NCI-H526 treated with DMSO at 0.1 percent for 48 hours (cell line): ENCODE results near the gene NLRP3.
"Not testable (repeated sequence)": the region's sequence is repeated elsewhere in the genome, so short reads cannot be mapped to it uniquely, and the experiment has no call there.

Experiments
- DNase-seq: peaks from one replicate; lab custom pipeline; 2025; lab: John Stamatoyannopoulos, UW

The NLRP3 gene

DNA sequence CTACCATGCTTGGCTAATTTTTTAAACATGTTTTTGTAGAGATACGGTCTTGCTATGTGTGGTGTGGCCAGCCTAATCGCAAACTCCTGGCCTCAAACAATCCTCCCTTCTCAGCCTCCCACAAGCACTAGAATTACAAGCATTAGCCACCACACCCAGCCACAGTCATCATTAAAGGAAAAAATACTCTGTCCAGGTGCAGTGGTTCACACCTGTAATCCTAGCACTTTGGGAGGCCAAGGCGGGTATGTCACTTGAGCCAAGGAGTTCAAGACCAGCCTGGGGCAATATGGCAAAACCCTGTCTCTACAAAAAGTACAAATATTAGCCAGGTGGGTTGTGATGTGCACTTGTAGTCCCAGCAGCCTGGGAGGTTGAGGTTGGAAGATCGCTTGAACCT lies 25.0 kb upstream of the NLRP3 start:
- no peak for DNase-seq

DNA sequence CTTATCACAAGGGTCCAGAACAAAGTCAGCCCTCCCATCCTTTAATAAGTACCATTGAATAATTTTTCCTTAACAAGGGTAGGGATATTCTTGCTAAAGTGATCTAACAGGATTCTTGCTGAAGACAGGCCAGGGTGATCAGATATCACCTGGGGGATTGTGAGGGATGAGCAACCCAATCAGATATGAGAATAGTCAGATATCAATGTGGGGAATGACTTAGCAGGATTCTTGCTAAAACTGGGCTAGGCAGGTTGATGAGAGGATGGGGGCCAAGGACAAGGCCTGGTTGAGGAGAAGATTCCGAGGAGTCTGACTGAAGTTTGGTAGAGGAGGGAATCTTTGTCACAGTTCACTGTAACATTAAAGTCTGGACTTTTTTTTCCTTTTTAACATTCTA lies 23.9 kb upstream of the NLRP3 start:
- no peak for DNase-seq

DNA sequence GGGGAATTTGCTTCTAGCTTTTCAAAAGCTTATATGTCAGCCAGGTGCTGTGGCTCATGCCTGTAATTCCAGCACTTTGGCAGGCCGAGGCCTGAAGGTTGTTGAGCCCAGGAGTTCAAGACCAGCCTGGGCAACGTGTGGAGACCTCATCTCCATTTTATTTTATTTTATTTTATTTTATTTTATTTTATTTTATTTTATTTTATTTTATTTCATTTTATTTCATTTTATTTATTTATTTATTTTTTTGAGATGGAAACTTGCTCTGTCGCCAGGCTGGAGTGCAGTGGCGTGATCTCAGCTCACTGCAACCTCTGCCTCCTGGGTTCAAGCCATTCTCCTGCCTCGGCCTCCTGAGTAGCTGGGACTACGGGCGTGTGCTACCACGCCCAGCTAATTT lies 20.9 kb upstream of the NLRP3 start:
- DNase-seq, result not testable (repeated sequence)

DNA sequence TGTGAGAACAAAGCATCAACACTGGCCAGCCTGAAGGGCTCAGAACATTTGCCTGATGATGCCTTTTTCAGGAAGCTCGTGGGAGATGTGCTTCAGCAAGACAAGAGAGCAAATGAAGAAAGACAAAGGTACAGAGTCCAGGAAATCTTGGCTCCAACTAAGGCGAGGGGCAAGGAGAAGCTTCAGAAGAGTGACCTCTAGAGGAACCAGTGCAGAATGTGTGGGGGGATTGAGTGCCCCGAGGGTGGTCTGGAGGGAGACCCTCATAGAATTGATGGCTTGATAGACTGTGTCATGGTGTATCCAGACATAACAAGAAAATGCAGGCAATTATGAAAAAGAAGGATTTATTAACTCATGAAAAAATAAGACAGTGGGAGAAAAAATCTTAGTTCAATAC lies 15.3 kb upstream of the NLRP3 start:
- no peak for DNase-seq

DNA sequence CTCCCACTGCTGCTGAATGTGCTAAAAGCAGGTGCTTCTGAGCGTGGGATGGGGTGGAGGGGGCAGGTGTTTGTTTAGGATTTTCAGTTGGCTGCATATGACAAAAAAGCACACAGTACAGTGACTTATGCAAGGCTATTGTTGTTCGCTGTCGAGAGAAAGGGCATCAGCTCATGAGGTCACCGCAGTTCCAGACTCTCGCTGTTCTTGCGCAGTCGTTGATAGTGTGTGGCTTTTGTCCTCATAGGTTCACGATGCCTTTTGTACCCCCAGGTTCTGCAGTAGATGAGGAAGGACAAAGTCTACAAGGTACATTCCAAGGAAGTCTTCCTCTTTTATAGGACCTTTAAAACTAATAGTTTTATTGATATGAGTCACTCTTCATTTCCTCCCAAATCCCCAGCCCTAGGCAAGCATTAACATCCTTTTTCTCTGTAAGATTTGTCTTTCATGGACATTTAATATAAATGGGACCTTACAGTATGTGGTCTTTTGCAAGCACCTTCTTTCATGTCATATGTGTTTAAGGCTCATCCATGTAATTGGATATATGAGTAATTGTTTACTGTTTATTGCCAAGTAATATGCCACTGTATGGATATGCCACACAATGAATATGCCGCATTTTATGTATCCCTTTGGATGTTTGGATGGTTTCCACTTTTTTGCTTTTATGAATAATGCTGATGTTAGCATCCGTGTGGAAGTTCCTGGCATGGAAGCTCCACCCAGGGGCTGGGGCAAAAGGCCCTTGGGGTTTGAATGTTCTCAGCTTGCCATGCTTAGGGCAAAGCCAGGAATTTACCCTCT lies 14.5 kb upstream of the NLRP3 start:
- DNase-seq, result no peak

DNA sequence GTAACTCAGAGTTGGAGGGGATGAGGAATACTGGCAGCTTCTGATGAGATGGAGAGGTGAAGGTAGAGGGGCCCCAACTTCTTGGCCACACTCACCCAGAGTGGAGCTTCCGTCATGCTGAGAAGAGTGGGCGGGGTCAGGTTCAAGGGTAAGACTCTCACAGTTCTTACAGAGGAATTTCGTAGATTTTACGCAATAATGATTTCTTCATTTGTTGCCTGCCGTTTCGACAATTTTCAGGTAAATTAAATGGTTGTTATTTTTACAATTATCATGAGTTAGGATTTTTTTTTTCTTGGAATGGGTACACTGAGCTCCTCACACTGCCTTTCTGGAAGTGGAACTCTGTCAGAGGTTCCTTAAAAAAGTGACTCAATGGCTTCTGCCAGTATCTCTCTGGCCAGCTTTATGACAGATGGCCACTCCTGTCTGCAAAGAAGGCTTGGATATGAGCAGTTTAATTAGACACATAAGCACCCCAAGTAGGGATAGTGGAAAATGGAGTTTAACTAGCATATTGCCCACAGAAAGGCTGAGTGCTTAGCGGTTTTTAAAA lies 13.8 kb upstream of the NLRP3 start:
- DNase-seq, result no peak

DNA sequence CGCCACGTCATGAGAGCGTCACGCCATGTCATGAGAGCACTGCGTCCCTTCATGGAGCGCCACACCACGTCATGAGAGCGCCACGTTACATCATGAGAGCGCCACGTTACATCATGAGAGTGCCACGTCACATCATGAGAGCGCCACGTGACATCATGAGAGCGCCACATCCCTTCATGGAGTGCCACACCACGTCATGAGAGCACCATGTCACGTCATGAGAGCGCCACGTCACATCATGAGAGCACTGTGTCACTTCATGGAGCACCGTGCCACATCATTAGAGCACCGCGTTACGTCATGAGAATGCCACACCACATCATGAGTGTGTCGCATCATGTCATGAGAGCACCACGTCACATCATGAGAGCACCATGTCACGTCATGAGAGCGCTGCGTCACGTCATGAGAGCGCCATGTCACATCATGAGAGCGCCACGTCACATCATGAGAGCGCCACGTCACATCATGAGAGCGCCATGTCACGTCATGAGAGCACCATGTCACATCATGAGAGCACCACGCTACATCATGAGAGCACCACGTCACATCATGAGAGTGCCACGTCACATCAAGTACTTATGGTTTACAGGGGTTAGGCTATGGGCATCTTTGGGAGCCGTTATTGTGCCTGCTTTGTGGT lies 9.8 kb upstream of the NLRP3 start:
- no peak for DNase-seq

DNA sequence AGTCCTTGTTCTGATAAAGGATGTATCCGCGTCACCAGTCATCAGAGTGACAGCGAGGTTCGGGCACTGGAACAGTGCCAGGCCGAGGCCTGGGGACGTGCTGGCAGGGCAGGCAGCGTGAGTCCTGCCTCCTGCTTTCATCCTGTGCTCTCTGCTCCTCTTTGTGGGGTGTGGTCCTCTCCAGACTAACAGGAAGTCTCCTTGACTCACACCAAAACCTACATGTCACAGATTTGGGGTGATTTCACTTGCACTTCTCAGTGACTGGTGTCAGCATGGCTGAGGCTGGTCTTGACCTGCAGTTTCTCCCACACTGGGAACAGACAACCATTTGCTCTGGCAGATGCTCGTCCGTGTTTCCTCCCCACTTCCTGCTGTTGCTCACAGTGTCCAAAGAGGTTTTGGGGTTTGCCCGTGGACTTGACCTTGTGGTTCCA lies 8.8 kb upstream of the NLRP3 start:
- DNase-seq, result no peak

DNA sequence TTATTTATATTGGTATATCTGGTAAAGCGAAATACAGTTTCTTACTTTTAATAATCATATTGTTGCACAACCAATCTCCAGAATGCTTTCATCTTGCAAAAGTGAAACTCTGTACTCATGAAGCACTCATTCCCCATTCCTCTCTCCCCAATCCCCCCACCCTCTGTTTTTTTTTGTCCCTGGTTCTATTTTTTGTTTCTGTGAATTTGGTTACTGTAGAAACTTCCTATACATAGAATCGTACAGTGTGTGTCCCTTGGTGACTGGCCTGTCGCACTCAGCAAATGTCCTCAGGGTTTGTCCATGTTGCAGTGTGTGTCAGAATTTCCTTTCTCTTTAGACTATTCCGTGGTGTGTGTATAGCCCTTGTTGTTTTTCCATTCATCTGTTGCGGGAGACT lies 7.9 kb upstream of the NLRP3 start:
- DNase-seq, result no peak

DNA sequence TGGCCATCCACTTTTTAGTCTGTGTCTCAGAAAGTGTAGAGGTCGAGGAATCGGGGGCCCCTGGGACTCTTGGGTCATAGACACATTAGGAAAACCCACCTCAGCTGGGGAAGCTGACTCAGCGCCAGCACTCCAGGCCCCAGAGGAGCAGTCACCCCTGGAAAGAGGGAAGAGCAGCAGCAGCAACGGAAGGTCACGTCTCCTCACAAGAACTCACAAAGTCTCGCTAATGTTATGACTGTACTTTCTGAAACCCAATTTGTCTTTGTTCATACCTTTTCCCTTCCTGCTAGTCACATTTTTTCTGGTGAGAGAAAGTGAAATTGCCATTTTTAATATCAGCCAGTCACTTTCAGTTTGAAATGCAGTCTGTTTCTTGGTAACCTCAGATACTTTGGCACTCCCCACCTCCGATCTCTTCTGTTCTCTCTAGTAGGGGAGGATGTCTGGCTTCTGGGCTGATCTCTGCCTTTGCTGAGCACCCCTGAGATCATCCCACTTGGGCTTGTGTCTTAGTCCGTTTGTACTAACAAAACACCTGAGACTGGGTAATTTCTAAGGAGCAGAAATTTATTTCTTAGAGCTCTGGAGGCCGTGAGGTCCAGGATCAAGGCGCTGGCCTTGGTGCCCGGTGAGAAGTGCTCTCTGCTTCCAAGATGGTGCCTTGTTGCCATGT lies 6.0 kb upstream of the NLRP3 start:
- DNase-seq, result no peak

DNA sequence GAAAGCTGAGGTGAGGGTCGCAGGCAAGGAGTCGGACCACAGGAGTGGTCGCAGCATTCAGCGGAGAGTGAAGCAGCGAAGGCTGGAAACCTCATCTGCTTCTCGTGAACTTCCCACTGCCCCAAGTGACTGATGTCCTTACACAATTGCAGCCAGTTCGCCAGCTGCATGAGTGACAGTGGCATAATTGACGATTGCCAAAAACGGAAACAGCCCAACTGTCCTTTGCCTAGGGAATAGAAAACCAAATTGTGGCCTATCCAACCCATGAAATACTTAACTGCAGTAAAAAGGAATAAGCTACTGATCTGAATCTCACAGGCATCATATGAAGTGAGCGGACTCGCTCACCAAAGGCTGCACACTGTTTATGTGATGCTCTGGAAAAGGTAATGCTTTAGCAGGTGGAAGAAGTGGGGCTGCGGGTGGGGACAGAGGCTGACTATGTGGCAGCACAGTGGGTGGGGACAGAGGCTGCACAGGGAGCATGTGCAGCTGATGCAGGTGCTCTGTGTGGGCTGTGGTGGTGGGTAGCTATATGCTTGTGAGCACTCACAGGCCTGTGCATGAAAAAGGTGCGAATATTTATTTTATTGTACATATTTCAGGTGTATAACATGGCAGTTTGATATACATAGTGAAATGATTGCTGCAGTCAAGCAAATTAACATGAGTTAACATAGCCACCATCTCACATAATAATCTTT lies 4.2 kb upstream of the NLRP3 start:
- no peak for DNase-seq

DNA sequence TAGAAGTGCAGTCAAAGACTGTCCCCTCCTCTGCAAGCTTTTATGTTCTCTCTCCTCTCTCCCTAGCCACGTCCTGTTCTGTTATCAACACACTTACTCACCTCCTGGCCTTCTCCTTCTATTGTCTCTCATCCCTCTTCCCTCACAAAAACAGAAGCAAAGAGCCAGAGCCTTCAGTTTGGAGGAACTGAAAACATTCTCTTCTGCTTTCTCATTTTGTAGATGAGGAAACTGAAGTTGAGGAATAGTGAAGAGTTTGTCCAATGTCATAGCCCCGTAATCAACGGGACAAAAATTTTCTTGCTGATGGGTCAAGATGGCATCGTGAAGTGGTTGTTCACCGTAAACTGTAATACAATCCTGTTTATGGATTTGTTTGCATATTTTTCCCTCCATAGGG lies 1.9 kb downstream of the NLRP3 start:
- DNase-seq, result no peak

DNA sequence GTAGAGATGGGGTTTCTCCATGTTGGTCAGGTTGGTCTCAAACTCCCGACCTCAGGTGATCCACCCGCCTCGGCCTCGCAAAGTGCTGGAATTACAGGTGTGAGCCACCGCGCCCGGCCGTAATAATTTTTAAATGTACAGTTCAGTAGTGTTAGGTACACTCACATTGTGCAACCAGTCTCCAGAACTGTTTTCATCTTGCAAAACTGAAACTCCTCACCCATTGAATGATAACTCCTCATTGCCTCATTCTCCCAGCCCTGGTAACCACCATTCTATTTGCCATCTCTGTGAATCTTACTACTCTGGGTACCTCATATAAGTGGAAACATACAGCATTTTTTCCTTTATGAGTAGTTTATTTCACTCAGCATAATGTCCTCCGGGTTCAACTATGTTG lies 3.4 kb downstream of the NLRP3 start:
- no peak for DNase-seq

DNA sequence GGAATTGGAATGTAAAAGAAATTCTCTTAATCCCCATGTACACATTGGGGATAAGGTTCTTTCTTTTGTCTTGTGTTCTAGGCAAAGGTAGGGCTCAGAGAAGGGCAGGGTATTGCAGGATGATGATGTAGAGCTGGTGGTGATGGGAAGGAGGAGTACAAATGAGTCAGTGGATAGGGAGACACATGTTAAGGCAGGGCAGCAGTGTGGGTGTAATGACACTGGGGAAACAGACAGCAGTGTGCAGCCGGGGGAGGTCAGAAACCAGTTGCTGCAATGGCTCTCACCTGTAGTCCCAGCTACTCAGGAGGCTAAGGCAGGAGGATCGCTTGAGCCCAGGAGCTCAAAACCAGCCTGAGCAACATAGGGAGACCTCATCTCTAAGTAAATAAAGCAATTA lies 5.1 kb downstream of the NLRP3 start:
- no peak for DNase-seq

DNA sequence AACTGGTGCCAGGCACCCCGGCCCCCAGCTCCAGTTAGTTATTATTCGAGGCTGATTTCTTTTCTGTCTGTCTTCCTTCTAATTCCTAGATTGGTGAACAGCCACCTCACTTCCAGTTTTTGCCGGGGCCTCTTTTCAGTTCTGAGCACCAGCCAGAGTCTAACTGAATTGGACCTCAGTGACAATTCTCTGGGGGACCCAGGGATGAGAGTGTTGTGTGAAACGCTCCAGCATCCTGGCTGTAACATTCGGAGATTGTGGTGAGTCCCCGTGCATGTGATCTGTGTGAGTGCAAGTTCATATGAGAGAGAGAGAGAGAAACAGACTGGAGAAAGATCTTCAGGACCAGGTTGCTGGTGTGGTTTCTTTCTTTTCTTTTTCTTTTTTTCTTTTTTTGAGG lies 13.5 kb downstream of the NLRP3 start:
- DNase-seq, result no peak

DNA sequence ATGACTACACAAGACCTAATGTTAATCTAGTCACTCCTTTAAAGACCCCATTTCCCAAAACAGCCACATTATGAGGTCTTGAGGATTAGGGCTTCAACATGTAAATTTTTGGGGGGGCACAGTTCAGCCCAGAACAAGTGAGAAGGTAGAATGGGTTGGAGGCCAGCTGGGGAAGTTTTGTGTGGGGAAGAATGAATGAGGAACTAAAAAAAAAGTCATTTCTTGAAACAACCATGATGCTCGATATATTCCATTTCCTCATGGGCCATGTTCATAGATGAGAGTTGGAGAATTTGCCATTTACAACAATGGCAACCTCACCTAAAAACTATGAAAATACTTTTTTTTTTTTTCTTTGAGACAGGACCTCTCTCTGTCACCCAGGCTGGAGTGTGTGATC lies 14.5 kb downstream of the NLRP3 start:
- no peak for DNase-seq

DNA sequence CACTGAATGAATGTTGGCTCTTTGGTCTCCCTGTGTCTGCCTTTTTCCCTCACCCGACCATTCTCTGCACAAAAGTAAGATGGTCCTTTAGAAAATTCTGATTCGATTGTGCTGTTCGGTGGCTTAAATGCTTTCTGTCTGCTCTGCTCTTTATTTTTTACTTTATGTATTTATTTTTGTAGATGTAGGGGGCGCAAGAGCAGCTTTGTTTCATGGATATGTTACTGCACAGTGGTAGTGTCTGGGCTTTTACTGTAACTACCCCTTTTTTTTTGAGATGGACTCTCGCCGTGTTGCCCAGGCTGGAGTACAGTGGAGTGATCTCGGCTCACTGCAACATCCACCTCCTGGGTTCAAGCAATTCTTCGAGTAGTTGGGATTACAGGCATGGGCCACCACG lies 15.7 kb downstream of the NLRP3 start:
- DNase-seq, result no peak

DNA sequence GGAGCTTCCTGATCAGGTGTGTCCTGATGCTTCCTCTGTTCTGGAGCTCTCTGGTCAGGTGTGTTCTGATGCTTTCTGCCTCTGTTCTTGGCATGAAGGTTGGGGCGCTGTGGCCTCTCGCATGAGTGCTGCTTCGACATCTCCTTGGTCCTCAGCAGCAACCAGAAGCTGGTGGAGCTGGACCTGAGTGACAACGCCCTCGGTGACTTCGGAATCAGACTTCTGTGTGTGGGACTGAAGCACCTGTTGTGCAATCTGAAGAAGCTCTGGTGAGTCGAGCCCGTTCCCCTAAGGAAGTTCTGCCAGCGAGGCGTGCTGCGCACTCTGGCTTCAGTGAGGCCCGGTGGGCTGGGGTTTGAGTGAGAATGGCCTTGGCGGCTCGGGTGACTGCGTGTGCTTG lies 18.0 kb downstream of the NLRP3 start:
- no peak for DNase-seq

DNA sequence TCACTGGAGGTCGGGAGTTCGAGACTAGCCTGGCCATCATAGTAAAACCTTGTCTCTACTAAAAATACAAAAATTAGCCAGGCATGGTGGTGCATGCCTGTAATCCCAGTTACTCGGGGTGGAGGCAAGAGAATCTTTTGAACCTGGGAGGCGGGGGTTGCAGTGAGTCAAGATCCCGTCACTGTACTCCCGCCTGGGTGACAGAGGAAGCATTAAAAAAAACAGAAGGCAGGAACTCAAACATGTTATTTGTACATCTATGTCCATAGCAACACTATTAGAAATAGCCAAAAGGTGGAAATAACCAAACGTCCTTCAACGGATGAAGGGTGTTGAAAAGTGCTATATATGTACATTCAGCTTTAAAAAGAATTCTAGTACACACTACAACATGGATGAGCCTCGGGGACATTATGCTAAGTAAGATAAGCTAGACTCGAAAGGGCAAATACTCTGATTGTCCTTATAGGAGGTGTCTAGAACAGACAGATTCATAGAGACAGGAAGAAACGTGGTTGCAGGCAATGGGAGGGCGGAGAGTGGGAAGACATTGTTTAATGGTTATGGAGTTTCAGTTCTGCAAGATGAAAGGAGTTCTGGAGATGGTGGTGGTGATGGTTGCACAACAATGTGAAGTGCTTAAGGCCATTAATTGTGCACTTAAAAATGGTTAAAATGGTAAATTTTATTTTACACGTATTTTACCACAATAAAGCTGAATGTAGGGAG lies 19.2 kb downstream of the NLRP3 start:
- DNase-seq, result no peak

DNA sequence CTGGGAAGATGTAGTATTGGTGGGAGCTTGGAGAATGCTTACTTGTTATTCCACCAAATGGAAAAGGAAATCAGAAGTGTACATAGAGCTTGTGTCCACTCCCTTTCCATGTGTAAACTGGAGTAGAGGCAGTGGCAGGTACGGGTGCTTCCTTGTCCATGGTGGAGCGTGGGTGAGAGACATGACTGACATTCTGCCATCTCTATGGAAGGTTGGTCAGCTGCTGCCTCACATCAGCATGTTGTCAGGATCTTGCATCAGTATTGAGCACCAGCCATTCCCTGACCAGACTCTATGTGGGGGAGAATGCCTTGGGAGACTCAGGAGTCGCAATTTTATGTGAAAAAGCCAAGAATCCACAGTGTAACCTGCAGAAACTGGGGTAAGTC lies 19.8 kb downstream of the NLRP3 start:
- no peak for DNase-seq
